Measurements from ENCODE around the gene PDE4D.

DNA sequence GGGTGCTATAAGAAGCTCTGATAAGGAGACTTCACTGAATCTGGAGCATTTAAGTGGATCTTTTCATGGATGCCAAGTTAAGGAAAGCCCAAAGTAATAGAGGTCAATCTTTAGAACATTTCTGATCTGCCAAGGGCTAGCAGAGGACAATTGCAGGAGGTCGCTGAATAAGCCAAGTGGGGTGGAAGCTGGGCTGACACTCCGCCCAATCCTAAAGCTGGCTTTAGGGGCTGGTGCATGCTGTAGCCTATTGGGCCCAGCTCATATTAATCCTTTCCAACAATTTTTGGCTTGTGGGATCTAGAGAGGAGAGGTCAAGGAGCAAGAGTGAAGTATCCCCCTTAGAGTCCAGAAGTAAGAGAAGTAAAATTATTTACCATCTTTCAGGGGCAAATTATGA is 784.1 kb downstream of the PDE4D start:
- TF ChIP-seq SP1 (IDR thresholded peaks at IDR 0.05; ENCODE audit: low read depth, low read length) (no peak), CBFB (IDR thresholded peaks at IDR 0.05; ENCODE audit: low read depth) (no peak), RAD21 (IDR thresholded peaks at IDR 0.05; ENCODE audit: insufficient read depth, low read depth, low read length) (no peak), POLR2A (IDR thresholded peaks at IDR 0.05; ENCODE audit: low read depth, low read length) (no peak), TAF1 (IDR thresholded peaks at IDR 0.05; ENCODE audit: borderline replicate concordance, low read depth, low read length) (no peak), POU2F2 (IDR thresholded peaks at IDR 0.05; ENCODE audit: borderline replicate concordance, low read depth, low read length) (no peak), FOXK2 (IDR thresholded peaks at IDR 0.05) (no peak), SRF (IDR thresholded peaks at IDR 0.05; ENCODE audit: low read depth in 2 of 2, low read length in 2 of 2) (no peak), NRF1 (conservative IDR thresholded peaks at IDR 0.05; ENCODE audit: low read depth, low read length) (no peak), KDM1A (IDR thresholded peaks at IDR 0.05; ENCODE audit: borderline replicate concordance) (no peak), POLR2AphosphoS5 (IDR thresholded peaks at IDR 0.05; ENCODE audit: low read length) (no peak), RFX5 (IDR thresholded peaks at IDR 0.05; ENCODE audit: low read depth, low read length) (no peak)
- TF ChIP-seq, protein P1, sequence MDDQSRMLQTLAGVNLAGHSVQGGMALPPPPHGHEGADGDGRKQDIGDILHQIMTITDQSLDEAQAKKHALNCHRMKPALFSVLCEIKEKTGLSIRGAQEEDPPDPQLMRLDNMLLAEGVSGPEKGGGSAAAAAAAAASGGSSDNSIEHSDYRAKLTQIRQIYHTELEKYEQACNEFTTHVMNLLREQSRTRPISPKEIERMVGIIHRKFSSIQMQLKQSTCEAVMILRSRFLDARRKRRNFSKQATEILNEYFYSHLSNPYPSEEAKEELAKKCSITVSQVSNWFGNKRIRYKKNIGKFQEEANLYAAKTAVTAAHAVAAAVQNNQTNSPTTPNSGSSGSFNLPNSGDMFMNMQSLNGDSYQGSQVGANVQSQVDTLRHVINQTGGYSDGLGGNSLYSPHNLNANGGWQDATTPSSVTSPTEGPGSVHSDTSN (IDR thresholded peaks at IDR 0.05; ENCODE audit: insufficient replicate concordance, low read depth, low read length): no peak
- TF ChIP-seq, protein P2, sequence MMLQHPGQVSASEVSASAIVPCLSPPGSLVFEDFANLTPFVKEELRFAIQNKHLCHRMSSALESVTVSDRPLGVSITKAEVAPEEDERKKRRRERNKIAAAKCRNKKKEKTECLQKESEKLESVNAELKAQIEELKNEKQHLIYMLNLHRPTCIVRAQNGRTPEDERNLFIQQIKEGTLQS (IDR thresholded peaks at IDR 0.05; ENCODE audit: borderline replicate concordance, extremely low read depth, low read depth, low read length): no peak

Data from GM12878 (cell line).